ENCODE results near the gene DDAH1. TPM values are rescaled to one million over a fixed set of nuclear protein-coding genes. Genes with fewer than 3 reads are reported as not detected.

DDAH1 gene
- polyA plus RNA-seq, 1 donor from 2014 or later: 42.7 TPM

DNA sequence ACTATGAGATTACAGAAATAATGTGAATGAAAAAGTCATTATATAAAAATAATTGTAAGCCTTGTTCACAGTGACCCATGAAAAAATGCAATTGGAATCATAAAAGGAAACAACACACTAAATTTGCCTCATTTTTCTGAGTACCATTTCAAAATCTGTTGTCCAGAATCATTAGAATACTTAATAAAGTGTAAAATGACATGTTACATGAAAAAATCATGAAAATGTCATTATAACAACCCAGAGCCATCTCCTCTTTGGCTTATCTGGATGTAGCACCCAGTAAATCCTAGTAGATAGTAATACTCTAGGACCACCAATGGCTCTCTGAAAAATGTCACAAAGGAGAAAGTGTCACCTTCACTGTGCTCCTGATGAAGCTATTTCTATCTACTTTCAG lies 76.5 kb downstream of the DDAH1 start:
- no peak overlapping the region for H3K27ac ChIP-seq (ENCODE audit: low read length)
- TF ChIP-seq, protein P1, sequence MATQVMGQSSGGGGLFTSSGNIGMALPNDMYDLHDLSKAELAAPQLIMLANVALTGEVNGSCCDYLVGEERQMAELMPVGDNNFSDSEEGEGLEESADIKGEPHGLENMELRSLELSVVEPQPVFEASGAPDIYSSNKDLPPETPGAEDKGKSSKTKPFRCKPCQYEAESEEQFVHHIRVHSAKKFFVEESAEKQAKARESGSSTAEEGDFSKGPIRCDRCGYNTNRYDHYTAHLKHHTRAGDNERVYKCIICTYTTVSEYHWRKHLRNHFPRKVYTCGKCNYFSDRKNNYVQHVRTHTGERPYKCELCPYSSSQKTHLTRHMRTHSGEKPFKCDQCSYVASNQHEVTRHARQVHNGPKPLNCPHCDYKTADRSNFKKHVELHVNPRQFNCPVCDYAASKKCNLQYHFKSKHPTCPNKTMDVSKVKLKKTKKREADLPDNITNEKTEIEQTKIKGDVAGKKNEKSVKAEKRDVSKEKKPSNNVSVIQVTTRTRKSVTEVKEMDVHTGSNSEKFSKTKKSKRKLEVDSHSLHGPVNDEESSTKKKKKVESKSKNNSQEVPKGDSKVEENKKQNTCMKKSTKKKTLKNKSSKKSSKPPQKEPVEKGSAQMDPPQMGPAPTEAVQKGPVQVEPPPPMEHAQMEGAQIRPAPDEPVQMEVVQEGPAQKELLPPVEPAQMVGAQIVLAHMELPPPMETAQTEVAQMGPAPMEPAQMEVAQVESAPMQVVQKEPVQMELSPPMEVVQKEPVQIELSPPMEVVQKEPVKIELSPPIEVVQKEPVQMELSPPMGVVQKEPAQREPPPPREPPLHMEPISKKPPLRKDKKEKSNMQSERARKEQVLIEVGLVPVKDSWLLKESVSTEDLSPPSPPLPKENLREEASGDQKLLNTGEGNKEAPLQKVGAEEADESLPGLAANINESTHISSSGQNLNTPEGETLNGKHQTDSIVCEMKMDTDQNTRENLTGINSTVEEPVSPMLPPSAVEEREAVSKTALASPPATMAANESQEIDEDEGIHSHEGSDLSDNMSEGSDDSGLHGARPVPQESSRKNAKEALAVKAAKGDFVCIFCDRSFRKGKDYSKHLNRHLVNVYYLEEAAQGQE (IDR thresholded peaks at IDR 0.05; ENCODE audit: borderline replicate concordance): no peak
- TF ChIP-seq RAD21 (conservative IDR thresholded peaks at IDR 0.05) (no peak), POLR2AphosphoS5 (IDR thresholded peaks at IDR 0.05) (no peak), SMC3 (conservative IDR thresholded peaks at IDR 0.05; ENCODE audit: poor library complexity) (no peak)
- H3K4me2 ChIP-seq (ENCODE audit: low read length): no peak overlapping the region
- H3K9me3 ChIP-seq (ENCODE audit: low read length): no peaks in the 10 kb centered on the region
- H3K4me3 ChIP-seq (ENCODE audit: low read length): no peak overlapping the region
- H3K9me2 ChIP-seq (ENCODE audit: insufficient read depth, low read length): no peaks in the 10 kb centered on the region
- no peaks in the 10 kb centered on the region for H3F3A ChIP-seq (ENCODE audit: insufficient read depth, low read length, poor library complexity, severe bottlenecking)
- peaks cover 7% of the 10 kb centered on the region for H3K79me2 ChIP-seq (replicated peaks; ENCODE audit: insufficient read depth, low read length)
- no peaks in the 10 kb centered on the region for H3K36me3 ChIP-seq (ENCODE audit: insufficient read depth, low read length)
- no peaks in the 10 kb centered on the region for H4K20me1 ChIP-seq (ENCODE audit: insufficient read depth)
- H3K27me3 ChIP-seq (ENCODE audit: insufficient read depth, low read depth, low read length): no peaks in the 10 kb centered on the region
- H2AFZ ChIP-seq (ENCODE audit: low read depth, low read length): no peak overlapping the region
- no peak overlapping the region for H3K9ac ChIP-seq (ENCODE audit: low read length)

DNA sequence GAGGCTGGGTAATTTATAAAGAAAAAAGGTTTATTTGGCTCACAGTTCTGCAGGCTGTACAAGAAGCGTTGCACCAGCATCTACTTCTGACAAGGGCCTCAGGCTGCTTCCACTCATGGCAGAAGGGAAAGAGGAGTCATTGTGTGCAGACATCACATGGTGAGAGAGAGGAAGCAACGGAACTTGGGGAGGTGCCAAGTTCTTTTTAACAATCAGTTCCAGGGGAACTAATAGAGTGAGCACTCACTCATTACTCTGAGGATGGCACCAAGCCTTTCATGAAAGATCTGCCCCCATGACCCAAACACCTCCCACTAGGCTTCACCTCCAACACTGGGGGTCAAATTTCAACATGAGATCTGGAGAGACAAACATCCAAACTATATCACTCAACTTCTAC lies 77.2 kb downstream of the DDAH1 start:
- Histone ChIP-seq H3K9me3 (ENCODE audit: low read length) (no peaks in the 10 kb centered on the region), H3K9ac (ENCODE audit: low read length) (no peak overlapping the region), H3K27me3 (ENCODE audit: insufficient read depth, low read depth, low read length) (no peaks in the 10 kb centered on the region), H3K79me2 (replicated peaks; ENCODE audit: insufficient read depth, low read length) (peaks cover 7% of the 10 kb centered on the region), H3K27ac (ENCODE audit: low read length) (no peak overlapping the region), H3K9me2 (ENCODE audit: insufficient read depth, low read length) (no peaks in the 10 kb centered on the region), H3K4me2 (ENCODE audit: low read length) (no peak overlapping the region), H3F3A (ENCODE audit: insufficient read depth, low read length, poor library complexity, severe bottlenecking) (no peaks in the 10 kb centered on the region), H2AFZ (ENCODE audit: low read depth, low read length) (no peak overlapping the region), H3K4me3 (ENCODE audit: low read length) (no peak overlapping the region), H3K36me3 (ENCODE audit: insufficient read depth, low read length) (no peaks in the 10 kb centered on the region), H4K20me1 (ENCODE audit: insufficient read depth) (no peaks in the 10 kb centered on the region)
- TF ChIP-seq, protein P1 (IDR thresholded peaks at IDR 0.05; ENCODE audit: borderline replicate concordance): no peak
- TF ChIP-seq EP300 (conservative IDR thresholded peaks at IDR 0.05; ENCODE audit: poor library complexity, severe bottlenecking) (no peak), SMC3 (conservative IDR thresholded peaks at IDR 0.05; ENCODE audit: poor library complexity) (no peak), RAD21 (conservative IDR thresholded peaks at IDR 0.05) (no peak), POLR2AphosphoS5 (IDR thresholded peaks at IDR 0.05) (no peak), MXI1 (conservative IDR thresholded peaks at IDR 0.05; ENCODE audit: poor library complexity, severe bottlenecking) (no peak), TAF1 (IDR thresholded peaks at IDR 0.05; ENCODE audit: low read depth) (no peak), EZH2 (IDR thresholded peaks at IDR 0.05; ENCODE audit: borderline replicate concordance, insufficient read depth, low read length, poor library complexity, severe bottlenecking) (no peak)
- TF ChIP-seq, protein P2, sequence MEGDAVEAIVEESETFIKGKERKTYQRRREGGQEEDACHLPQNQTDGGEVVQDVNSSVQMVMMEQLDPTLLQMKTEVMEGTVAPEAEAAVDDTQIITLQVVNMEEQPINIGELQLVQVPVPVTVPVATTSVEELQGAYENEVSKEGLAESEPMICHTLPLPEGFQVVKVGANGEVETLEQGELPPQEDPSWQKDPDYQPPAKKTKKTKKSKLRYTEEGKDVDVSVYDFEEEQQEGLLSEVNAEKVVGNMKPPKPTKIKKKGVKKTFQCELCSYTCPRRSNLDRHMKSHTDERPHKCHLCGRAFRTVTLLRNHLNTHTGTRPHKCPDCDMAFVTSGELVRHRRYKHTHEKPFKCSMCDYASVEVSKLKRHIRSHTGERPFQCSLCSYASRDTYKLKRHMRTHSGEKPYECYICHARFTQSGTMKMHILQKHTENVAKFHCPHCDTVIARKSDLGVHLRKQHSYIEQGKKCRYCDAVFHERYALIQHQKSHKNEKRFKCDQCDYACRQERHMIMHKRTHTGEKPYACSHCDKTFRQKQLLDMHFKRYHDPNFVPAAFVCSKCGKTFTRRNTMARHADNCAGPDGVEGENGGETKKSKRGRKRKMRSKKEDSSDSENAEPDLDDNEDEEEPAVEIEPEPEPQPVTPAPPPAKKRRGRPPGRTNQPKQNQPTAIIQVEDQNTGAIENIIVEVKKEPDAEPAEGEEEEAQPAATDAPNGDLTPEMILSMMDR (IDR thresholded peaks at IDR 0.05; ENCODE audit: poor library complexity, severe bottlenecking): no peak

Data from neural cell (in vitro differentiated cells).